GM19397 (cell line): ENCODE data around the gene HS6ST1.

Experiments
- ATAC-seq: cut with Tn5 transposase; IDR thresholded peaks from one replicate; pipeline ENCODE4 v1.9.1; 2021; ENCODE audit warnings: mild to moderate bottlenecking, moderate library complexity; ENCODE audit not compliant: unreplicated experiment

The HS6ST1 gene

GRCh38 chr2:128311216-128311754 is 7.4 kb downstream of the HS6ST1 start:
- ATAC-seq, result no peak

GRCh38 chr2:128310761-128311160 is 7.9 kb downstream of the HS6ST1 start:
- no peak for ATAC-seq

GRCh38 chr2:128310094-128310716 is 8.5 kb downstream of the HS6ST1 start:
- ATAC-seq, result no peak

- no peak for ATAC-seq
Measured at GRCh38 chr2:128309280-128310093, 9.2 kb downstream of the HS6ST1 start.

- ATAC-seq, result no peak
Measured at GRCh38 chr2:128308889-128309279, 9.8 kb downstream of the HS6ST1 start.

GRCh38 chr2:128308284-128308731 is 10.4 kb downstream of the HS6ST1 start:
- no peak for ATAC-seq

GRCh38 chr2:128307595-128307994 is 11.1 kb downstream of the HS6ST1 start:
- ATAC-seq, result no peak

GRCh38 chr2:128306931-128307460 is 11.7 kb downstream of the HS6ST1 start:
- no peak for ATAC-seq

GRCh38 chr2:128306081-128306930 is 12.4 kb downstream of the HS6ST1 start:
- no peak for ATAC-seq

- ATAC-seq, result peak; percentile 46
Measured at GRCh38 chr2:128305555-128306080, 13.1 kb downstream of the HS6ST1 start.

GRCh38 chr2:128304715-128305554 is 13.7 kb downstream of the HS6ST1 start:
- no peak for ATAC-seq

- no peak for ATAC-seq
Measured at GRCh38 chr2:128304330-128304714, 14.3 kb downstream of the HS6ST1 start.

GRCh38 chr2:128303911-128304310 is 14.8 kb downstream of the HS6ST1 start:
- no peak for ATAC-seq

GRCh38 chr2:128303095-128303791 is 15.4 kb downstream of the HS6ST1 start:
- ATAC-seq, result no peak

- ATAC-seq, result no peak
Measured at GRCh38 chr2:128302744-128303067, 16.0 kb downstream of the HS6ST1 start.

- ATAC-seq, result no peak
Measured at GRCh38 chr2:128302011-128302743, 16.5 kb downstream of the HS6ST1 start.

GRCh38 chr2:128301501-128301966 is 17.1 kb downstream of the HS6ST1 start:
- no peak for ATAC-seq

- ATAC-seq, result no peak
Measured at GRCh38 chr2:128301021-128301420, 17.6 kb downstream of the HS6ST1 start.
